Brain microvascular endothelial cell (primary cell): ENCODE results near the gene MYZAP.

Source experiments
- DNase-seq: peaks from one replicate; pipeline ENCODE4 v3.0.0-alpha.2; 2020
- H3K27ac ChIP-seq: fragments of 250-450 bp; sonication (Bioruptor Pico); 2 replicates; pipeline ENCODE4 v1.5.1; 2020; ENCODE audit warnings: mild to moderate bottlenecking, moderate library complexity
- H3K27me3 ChIP-seq: fragments of 250-450 bp; sonication (Bioruptor Pico); replicated peaks from 2 replicates; pipeline ENCODE4 v1.5.1; 2020; ENCODE audit warnings: mild to moderate bottlenecking
- H3K36me3 ChIP-seq: fragments of 250-450 bp; sonication (Bioruptor Pico); replicated peaks from 2 replicates; pipeline ENCODE4 v1.5.1; 2020; ENCODE audit warnings: mild to moderate bottlenecking
- H3K4me3 ChIP-seq: 2 replicates; pipeline ENCODE4 v1.5.1; 2011; ENCODE audit warnings: low read depth, mild to moderate bottlenecking, control low read depth, low read length, moderate library complexity
- in situ Hi-C: cut with HindIII; loops from 2 replicates; pipeline ENCODE4 v1.10.0; 2017; ENCODE audit warnings: low sequenced_read_pairs, low pct_ligation_motif_present
- TF ChIP-seq, protein P1 (sequence below): IDR thresholded peaks from 2 replicates; pipeline ENCODE4 v1.5.1; 2011; ENCODE audit warnings: low read depth, mild to moderate bottlenecking, moderate library complexity, low read length, control low read depth, inconsistent platforms; ENCODE audit errors: missing control alignments

The MYZAP gene

GRCh38 chr15:57548835-57549234 is 42.9 kb upstream of the MYZAP start:
- H3K27ac ChIP-seq: no peak overlapping the region
- TF ChIP-seq, protein P1, sequence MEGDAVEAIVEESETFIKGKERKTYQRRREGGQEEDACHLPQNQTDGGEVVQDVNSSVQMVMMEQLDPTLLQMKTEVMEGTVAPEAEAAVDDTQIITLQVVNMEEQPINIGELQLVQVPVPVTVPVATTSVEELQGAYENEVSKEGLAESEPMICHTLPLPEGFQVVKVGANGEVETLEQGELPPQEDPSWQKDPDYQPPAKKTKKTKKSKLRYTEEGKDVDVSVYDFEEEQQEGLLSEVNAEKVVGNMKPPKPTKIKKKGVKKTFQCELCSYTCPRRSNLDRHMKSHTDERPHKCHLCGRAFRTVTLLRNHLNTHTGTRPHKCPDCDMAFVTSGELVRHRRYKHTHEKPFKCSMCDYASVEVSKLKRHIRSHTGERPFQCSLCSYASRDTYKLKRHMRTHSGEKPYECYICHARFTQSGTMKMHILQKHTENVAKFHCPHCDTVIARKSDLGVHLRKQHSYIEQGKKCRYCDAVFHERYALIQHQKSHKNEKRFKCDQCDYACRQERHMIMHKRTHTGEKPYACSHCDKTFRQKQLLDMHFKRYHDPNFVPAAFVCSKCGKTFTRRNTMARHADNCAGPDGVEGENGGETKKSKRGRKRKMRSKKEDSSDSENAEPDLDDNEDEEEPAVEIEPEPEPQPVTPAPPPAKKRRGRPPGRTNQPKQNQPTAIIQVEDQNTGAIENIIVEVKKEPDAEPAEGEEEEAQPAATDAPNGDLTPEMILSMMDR: no peak
- H3K36me3 ChIP-seq: no peaks in the 10 kb centered on the region
- no peaks in the 10 kb centered on the region for H3K27me3 ChIP-seq
- in situ Hi-C loops: no loop called here
- DNase-seq: no peak
- H3K4me3 ChIP-seq: no peak overlapping the region

GRCh38 chr15:57549935-57550334 is 41.8 kb upstream of the MYZAP start:
- in situ Hi-C loops: no loop called here

GRCh38 chr15:57550640-57551039 is 41.1 kb upstream of the MYZAP start:
- TF ChIP-seq, protein P1: no peak
- H3K27me3 ChIP-seq: no peaks in the 10 kb centered on the region
- H3K4me3 ChIP-seq: no peak overlapping the region
- in situ Hi-C loops: no loop called here
- no peaks in the 10 kb centered on the region for H3K36me3 ChIP-seq
- DNase-seq: no peak
- no peak overlapping the region for H3K27ac ChIP-seq

More at GRCh38 chr15:57549935-57550334, 41.8 kb upstream of the MYZAP start:
- Histone ChIP-seq H3K36me3 (no peaks in the 10 kb centered on the region), H3K27ac (no peak overlapping the region), H3K4me3 (no peak overlapping the region), H3K27me3 (no peaks in the 10 kb centered on the region)
- DNase-seq: no peak
- TF ChIP-seq, protein P1: no peak

GRCh38 chr15:57551715-57552677 is 39.7 kb upstream of the MYZAP start:
- Histone ChIP-seq H3K27ac (peak overlapping the region; percentile 58), H3K4me3 (no peak overlapping the region), H3K27me3 (no peaks in the 10 kb centered on the region), H3K36me3 (no peaks in the 10 kb centered on the region)
- in situ Hi-C loops: no loop called here
- TF ChIP-seq, protein P1: no peak
- DNase-seq: peak; percentile 70

GRCh38 chr15:57552678-57553334 is 38.9 kb upstream of the MYZAP start:
- no peaks in the 10 kb centered on the region for H3K27me3 ChIP-seq
- TF ChIP-seq, protein P1: no peak
- no peak overlapping the region for H3K27ac ChIP-seq
- no peak overlapping the region for H3K4me3 ChIP-seq
- H3K36me3 ChIP-seq: no peaks in the 10 kb centered on the region
- in situ Hi-C loops: no loop called here
- no peak for DNase-seq
